ENCODE results near the gene RHOD.

Gene RHOD

GRCh38 chr11:67062526-67063373, 6.1 kb downstream of the RHOD start:
- no peak for DNase-seq (ENCODE audit: low read depth, low spot score)

GRCh38 chr11:67066333-67066709, 9.7 kb downstream of the RHOD start:
- no peak for DNase-seq (ENCODE audit: low read depth, low spot score)

GRCh38 chr11:67071420-67072284, 15.0 kb downstream of the RHOD start:
- peak; percentile 35 for DNase-seq (ENCODE audit: low read depth, low spot score)

- DNase-seq (ENCODE audit: low read depth, low spot score), result no peak
These were observed 15.6 kb downstream of the RHOD start for GRCh38 chr11:67072295-67072694.

GRCh38 chr11:67073908-67074307, 17.3 kb downstream of the RHOD start:
- DNase-seq (ENCODE audit: low read depth, low spot score), result no peak

GRCh38 chr11:67076202-67076601, 19.6 kb downstream of the RHOD start:
- no peak for DNase-seq (ENCODE audit: low read depth, low spot score)

- no peak for DNase-seq (ENCODE audit: low read depth, low spot score)
These were observed 22.5 kb downstream of the RHOD start for GRCh38 chr11:67079065-67079705.

GRCh38 chr11:67082071-67082791, 25.6 kb downstream of the RHOD start:
- DNase-seq (ENCODE audit: low read depth, low spot score), result no peak

GRCh38 chr11:67083786-67084366, 27.2 kb downstream of the RHOD start:
- DNase-seq (ENCODE audit: low read depth, low spot score), result no peak

- DNase-seq (ENCODE audit: low read depth, low spot score), result no peak
These were observed 29.0 kb downstream of the RHOD start for GRCh38 chr11:67085617-67086016.

- no peak for DNase-seq (ENCODE audit: low read depth, low spot score)
These were observed 34.1 kb downstream of the RHOD start for GRCh38 chr11:67090717-67091116.

GRCh38 chr11:67095214-67095507, 38.5 kb downstream of the RHOD start:
- DNase-seq (ENCODE audit: low read depth, low spot score), result no peak

- DNase-seq (ENCODE audit: low read depth, low spot score), result no peak
These were observed 42.3 kb downstream of the RHOD start for GRCh38 chr11:67098799-67099429.

- DNase-seq (ENCODE audit: low read depth, low spot score), result no peak
These were observed 43.2 kb downstream of the RHOD start for GRCh38 chr11:67099831-67100324.

GRCh38 chr11:67102664-67103063, 46.0 kb downstream of the RHOD start:
- DNase-seq (ENCODE audit: low read depth, low spot score), result no peak

- no peak for DNase-seq (ENCODE audit: low read depth, low spot score)
These were observed 49.3 kb downstream of the RHOD start for GRCh38 chr11:67105964-67106363.

GRCh38 chr11:67111261-67111660, 54.6 kb downstream of the RHOD start:
- DNase-seq (ENCODE audit: low read depth, low spot score), result no peak

GRCh38 chr11:67113231-67113721, 56.6 kb downstream of the RHOD start:
- no peak for DNase-seq (ENCODE audit: low read depth, low spot score)

GRCh38 chr11:67114275-67114896, 57.7 kb downstream of the RHOD start:
- DNase-seq (ENCODE audit: low read depth, low spot score), result no peak

GRCh38 chr11:67116758-67117105, 60.1 kb downstream of the RHOD start:
- no peak for DNase-seq (ENCODE audit: low read depth, low spot score)
